Gastroesophageal sphincter (tissue), 3 donors: ENCODE data around the gene MPZL1.

Experiments used
- EP300 ChIP-seq: sonication (generic); formaldehyde crosslinking; IDR thresholded peaks from one replicate; pipeline ENCODE4 v1.6.1; 2017; ENCODE audit warnings: antibody characterized with exemption, mild to moderate bottlenecking
- POLR2A ChIP-seq, 2 donors: fragments of 450-650 bp; IDR thresholded peaks; one replicate each; pipeline ENCODE4 v1.6.1; 2017; ENCODE audit warnings: antibody characterized with exemption in 2 of 2, mild to moderate bottlenecking in 2 of 2, moderate library complexity in 1 of 2
- POLR2AphosphoS5 ChIP-seq: sonication (generic); formaldehyde crosslinking; IDR thresholded peaks from one replicate; pipeline ENCODE4 v1.6.1; 2017; ENCODE audit warnings: antibody characterized with exemption
- TF ChIP-seq, protein P1 (sequence below), 4 experiments: fragments of 200-600 bp in 2 of 4; fragments of 450-650 bp in 2 of 4; sonication (generic) in 1 of 4; IDR thresholded peaks; one replicate each; pipeline ENCODE4 v1.5.1; 2017 to 2019; ENCODE audit warnings: antibody characterized with exemption in 4 of 4, mild to moderate bottlenecking in 2 of 4, moderate library complexity in 2 of 4

- TF ChIP-seq, protein P1, sequence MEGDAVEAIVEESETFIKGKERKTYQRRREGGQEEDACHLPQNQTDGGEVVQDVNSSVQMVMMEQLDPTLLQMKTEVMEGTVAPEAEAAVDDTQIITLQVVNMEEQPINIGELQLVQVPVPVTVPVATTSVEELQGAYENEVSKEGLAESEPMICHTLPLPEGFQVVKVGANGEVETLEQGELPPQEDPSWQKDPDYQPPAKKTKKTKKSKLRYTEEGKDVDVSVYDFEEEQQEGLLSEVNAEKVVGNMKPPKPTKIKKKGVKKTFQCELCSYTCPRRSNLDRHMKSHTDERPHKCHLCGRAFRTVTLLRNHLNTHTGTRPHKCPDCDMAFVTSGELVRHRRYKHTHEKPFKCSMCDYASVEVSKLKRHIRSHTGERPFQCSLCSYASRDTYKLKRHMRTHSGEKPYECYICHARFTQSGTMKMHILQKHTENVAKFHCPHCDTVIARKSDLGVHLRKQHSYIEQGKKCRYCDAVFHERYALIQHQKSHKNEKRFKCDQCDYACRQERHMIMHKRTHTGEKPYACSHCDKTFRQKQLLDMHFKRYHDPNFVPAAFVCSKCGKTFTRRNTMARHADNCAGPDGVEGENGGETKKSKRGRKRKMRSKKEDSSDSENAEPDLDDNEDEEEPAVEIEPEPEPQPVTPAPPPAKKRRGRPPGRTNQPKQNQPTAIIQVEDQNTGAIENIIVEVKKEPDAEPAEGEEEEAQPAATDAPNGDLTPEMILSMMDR (IDR thresholded peaks at IDR 0.05) = no peak
- no peak for TF ChIP-seq POLR2A (IDR thresholded peaks at IDR 0.05)
- TF ChIP-seq POLR2AphosphoS5 = no peak
- TF ChIP-seq EP300 = no peak
Measured at GRCh38 chr1:167794043-167794442, 72.3 kb downstream of the MPZL1 start.
